IPS-NIHi7 (cell line): ENCODE results near the gene IER5L.
A peak's percentile ranks its signal among the peaks of the same experiment; 100 is the strongest.
"Not testable (repeated sequence)": the region's sequence is repeated elsewhere in the genome, so short reads cannot be mapped to it uniquely, and the experiment has no call there.

Source experiments
- DNase-seq: peaks from one replicate; pipeline ENCODE4 v3.0.0; 2012; ENCODE audit warnings: mixed read lengths; ENCODE audit errors: extremely low spot score

Gene IER5L

DNA sequence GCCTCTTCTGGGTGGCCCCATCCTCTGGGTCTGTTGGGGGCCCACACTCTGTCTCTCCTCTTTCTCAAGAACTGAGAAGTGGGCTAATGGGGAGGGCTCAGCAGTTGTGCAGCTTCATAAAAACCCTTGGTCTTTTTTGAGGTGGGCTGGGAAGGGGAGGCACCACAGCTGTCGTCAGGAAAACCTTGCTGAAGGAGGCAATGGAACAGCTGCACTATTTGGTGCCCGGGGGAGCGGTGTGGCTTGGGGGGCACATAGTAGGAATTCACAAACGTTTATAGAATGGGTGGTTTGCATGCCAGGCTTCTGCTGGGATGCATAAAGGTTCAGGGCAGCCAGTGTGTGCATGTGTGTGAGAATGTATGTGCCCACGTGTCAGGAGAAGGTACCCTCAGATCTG, 3.2 kb upstream of the IER5L start:
- no peak for DNase-seq

DNA sequence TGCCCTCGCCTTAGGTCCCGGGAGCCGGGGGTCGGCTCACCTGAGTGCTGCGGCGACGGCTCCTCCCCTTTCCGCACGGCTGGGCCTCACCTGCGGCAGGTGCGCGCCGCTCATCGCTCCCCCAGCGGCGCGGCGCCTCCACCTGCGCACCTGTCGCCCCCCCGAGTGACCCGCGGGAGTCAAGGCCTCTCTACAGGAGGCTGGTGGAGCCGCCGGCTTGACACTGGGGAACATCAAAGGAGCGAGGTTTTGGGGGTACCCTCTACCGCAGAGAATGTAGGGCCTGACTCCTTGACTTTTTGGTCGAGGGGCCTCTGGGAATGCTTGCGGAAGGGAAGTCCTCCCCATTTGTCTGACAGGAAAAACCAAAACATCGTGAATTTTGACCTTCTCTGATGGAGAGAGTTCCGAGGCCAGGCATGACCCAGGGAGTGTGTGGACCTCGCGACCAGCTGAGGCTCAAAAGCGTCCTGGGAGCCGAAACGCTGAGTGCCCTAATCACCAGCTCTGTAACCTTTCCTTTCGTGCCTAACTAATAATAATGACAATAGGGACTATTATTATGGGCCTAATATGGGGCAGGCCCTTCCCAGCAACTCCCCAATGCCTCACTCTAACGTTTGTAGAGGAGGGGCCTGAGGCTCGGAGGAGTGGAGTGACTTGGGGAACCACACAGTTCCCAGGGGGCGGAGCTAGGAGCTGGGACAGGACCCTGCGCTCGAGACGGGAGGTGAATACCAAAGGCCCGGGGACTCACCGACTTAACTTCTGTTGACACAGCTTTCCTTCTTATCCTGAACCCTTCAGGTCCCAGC, 714 bp upstream of the IER5L start:
- DNase-seq = peak; percentile 88

GRCh38 chr9:129177443-129177790, 644 bp downstream of the IER5L start:
- no peak for DNase-seq

GRCh38 chr9:129176701-129177442, 1.2 kb downstream of the IER5L start:
- DNase-seq = no peak

GRCh38 chr9:129175825-129176633, 2.0 kb downstream of the IER5L start:
- peak; percentile 71 for DNase-seq

DNA sequence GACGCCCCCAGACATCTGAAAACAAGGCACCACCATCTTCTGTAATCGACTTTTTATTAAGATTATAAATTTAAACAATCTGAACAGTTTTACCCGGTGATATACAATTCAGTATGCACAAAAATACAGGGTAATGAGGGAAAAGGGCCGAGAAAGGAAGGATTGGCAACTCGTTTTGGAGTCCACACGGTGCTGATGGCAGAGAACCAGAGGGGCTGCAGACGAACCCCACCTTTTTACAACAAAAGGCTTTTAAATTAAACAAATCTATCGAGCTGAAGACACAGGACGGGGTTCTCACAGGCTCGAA, 2.6 kb downstream of the IER5L start:
- DNase-seq = no peak

GRCh38 chr9:129174724-129175514, 3.1 kb downstream of the IER5L start:
- peak; percentile 68 for DNase-seq

DNA sequence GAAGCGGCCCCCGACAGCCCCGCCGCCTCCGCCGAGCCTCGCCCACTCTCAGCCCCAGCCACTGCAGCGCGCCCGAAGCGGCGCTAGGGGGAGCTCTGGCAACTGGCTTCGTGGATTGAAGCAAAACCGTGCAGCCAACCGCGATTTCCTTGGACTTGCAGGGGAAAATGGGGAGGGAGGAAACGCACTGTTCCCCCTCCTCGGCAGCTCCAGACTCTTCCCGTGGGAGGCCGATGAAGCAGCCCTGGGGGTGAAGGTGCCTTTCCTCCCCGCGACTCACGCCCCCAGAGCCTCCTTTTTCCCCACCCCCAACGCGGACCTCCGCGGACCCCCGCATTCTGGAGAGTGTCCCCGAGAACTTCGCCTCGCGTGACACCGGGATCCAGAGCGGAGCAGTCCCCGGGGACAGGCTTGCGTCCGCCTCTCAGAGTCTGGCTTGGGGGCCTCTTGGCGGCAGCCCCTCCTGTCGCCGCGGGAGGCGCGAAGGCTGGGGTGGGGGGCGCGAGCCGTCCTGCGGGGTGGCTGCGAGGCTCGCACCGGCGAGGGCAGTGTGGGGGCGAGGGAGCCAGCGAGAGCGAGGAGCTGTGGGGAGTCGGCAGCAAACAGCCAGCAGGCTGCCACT, 3.8 kb downstream of the IER5L start:
- DNase-seq = peak; percentile 78

DNA sequence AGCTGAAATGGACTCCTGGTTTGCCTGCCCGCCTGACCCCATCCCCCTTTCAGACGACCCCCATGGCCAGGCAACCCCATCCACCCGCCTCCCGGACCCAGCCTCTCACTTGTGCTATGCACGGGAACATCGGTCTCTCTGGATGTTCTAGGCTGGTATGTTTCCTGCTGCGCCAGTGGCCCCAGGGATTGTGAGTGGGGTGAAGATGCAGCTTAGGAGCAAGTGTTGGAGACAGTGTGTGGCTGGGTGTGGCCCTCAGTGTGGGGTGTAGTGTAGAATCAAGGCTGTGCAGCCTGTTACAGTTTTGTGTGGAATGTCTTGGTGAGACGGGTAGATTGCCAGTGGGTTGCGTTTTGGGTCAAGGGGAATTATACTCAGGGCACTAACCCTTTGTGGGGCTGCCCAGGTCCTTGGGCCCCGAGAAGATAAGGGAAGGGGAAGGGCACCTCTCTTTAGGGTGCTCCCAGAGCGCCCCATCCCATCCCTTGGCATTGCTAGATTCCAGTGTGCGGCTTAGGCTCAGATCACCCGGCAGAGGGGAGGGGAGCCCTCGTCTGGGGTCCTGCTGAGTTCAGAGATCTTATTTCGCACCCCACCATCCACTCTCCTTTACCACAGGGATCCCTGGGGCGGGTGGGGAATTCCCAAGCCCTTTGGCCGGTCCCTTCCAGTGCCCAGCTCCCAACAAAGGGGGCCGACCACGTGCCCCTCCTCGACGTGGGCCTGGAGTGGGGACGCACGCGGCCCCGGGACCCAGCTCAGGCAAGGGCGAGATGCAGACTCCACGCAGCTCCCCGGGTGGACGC, 4.6 kb downstream of the IER5L start:
- DNase-seq = no peak

GRCh38 chr9:129172816-129173215, 5.2 kb downstream of the IER5L start:
- no peak for DNase-seq

DNA sequence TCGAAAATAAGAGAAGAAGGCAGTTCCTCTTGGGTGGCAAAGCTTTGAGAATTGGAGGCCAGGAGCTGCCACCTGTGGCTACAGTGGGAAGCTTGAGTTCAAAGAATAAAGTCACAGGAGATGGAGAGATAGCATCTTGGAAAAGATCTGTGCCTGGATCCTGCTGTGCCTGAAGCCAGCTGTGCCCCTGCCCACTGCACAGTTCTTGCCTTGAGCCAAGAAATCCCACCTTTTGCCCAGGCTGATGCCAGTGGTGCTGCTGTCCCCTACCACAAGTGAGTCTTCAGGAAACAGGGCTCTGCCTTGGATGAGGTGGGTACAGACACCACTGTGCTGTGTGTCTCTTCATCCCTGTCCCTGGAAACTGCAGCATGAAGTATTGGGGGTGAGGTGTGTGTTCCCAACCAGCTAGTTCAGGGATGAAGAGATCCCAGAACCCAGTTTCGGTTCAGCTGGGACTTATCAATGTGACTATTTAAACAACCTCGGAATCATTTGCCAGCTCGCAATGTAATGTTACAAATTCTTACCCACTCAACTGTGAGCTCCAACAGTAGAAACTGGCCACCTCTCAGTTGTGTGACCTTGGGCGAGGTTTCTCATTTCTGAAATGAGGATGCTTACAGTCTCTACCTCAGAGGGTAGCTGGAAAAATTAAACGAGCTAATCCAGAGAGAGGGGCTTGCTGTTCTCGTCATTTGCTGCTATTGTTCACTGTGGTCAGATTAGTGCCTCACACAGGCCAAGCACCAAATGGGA, 5.9 kb downstream of the IER5L start:
- no peak for DNase-seq

DNA sequence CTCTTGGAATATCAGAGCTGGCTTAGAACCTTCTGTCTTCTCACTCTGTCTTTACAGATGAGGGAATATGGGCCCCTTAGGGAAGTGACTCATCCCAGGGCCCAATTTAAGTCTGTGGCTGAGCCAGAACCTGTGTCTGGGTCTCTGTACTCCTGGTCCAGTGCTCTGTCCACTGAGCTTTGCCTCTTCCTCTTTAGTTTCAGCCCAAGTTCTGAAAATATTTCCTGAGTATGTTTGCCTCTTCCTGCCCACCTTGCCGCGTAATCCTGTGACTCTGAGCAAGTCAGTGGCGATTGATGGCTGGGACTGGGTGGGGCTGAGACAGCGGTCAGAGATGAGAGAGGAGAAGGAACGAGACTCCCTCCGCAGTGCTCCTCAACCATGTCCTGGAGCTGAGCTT, 7.8 kb downstream of the IER5L start:
- no peak for DNase-seq

GRCh38 chr9:129166623-129167557, 11.2 kb downstream of the IER5L start:
- DNase-seq = peak; percentile 92

GRCh38 chr9:129165198-129165597, 12.9 kb downstream of the IER5L start:
- DNase-seq = no peak

DNA sequence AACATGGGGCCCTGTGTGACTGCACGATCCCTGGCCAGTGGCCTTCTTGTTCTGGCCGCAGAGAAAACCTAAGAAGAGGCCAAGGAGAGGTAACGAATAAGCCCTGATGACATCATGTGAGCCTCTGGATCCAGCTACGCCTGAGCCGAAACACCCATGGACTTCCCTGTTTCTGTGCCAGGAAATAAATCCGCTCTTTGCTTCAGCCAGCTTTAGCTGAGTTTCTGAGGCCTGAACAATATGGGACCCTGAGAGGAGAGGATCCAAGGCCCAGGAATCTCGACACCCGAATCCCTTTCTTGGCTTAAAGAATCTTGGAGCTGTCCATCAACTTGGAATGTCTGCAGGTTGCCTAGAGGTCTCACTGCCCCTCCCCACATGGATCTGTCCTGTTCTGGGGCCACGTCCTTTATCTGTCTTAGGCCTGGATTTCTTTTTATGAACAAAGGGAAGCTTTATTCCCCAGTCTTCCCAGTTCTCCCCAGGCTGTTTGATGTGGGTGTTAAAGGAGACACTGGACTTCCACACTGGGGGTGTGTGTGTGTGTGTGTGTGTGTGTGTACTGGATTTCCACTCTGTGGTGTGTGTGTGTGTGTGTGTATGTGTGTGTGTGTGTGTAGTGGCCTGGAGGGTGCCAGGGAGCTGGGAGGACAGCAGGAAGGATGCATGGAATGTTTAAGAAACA, 13.7 kb downstream of the IER5L start:
- no peak for DNase-seq

GRCh38 chr9:129163753-129164152, 14.3 kb downstream of the IER5L start:
- no peak for DNase-seq

GRCh38 chr9:129163198-129163670, 14.8 kb downstream of the IER5L start:
- not testable (repeated sequence) for DNase-seq
